ENCODE results near the gene CCDC82.

DNA sequence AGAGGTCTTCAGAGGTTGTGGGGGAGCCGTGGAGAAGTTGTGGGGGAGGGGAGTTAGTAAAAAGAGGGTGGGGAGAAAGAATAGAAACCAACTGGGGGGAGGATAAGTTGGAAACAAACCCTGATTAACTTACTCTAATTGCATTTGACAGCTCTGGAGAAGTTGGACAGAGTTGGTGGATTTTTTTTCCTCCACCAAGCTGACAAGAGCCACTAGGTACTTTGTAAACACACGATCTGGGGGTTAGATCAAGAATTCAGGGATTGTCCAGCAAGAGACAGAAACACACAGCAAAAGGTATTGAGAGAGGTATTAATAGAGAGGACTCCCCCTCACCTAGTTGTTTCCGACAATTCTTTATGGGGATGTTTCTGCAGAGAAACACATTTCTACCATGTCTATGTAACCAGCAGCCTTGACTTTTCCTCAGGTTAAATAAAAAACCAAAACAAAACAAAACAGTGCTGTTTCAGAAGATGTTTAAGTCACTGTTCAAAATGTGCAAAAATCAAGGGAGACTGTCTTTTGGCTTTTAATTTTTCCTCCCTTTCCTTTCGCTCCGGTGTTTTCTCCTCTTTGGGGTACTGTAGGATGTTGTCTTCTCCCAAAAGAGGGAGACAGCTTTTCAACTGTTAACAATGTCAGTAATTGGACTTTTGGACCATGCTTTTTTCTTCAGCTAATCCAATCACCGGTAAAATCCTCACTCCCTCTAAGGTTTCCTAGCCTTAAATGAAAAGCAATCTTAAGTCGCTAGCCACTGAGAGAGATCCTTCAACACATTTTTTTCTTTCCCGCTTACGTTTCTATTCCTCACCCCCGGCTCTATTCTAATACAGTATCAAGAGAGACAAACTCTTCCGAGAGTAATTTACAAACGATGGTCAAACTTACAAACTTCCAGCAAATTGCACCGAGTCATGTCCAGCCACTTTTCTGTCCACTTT is 47.4 kb downstream of the CCDC82 start:
- TF ChIP-seq, protein P1, sequence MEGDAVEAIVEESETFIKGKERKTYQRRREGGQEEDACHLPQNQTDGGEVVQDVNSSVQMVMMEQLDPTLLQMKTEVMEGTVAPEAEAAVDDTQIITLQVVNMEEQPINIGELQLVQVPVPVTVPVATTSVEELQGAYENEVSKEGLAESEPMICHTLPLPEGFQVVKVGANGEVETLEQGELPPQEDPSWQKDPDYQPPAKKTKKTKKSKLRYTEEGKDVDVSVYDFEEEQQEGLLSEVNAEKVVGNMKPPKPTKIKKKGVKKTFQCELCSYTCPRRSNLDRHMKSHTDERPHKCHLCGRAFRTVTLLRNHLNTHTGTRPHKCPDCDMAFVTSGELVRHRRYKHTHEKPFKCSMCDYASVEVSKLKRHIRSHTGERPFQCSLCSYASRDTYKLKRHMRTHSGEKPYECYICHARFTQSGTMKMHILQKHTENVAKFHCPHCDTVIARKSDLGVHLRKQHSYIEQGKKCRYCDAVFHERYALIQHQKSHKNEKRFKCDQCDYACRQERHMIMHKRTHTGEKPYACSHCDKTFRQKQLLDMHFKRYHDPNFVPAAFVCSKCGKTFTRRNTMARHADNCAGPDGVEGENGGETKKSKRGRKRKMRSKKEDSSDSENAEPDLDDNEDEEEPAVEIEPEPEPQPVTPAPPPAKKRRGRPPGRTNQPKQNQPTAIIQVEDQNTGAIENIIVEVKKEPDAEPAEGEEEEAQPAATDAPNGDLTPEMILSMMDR (conservative IDR thresholded peaks at IDR 0.05): no peak
- no peak for TF ChIP-seq EZH2 (IDR thresholded peaks at IDR 0.05; ENCODE audit: low read depth)
